NCI-H146 treated with DMSO at 0.1 percent for 48 hours (cell line): ENCODE measurements around the gene PDLIM3.
"Not testable (repeated sequence)": the region's sequence is repeated elsewhere in the genome, so short reads cannot be mapped to it uniquely, and the experiment has no call there.

Experiments
- DNase-seq: peaks from one replicate; lab custom pipeline; 2025; ENCODE audit not compliant: unreplicated experiment; lab: John Stamatoyannopoulos, UW

Gene PDLIM3, protein sequence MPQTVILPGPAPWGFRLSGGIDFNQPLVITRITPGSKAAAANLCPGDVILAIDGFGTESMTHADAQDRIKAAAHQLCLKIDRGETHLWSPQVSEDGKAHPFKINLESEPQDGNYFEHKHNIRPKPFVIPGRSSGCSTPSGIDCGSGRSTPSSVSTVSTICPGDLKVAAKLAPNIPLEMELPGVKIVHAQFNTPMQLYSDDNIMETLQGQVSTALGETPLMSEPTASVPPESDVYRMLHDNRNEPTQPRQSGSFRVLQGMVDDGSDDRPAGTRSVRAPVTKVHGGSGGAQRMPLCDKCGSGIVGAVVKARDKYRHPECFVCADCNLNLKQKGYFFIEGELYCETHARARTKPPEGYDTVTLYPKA

DNA sequence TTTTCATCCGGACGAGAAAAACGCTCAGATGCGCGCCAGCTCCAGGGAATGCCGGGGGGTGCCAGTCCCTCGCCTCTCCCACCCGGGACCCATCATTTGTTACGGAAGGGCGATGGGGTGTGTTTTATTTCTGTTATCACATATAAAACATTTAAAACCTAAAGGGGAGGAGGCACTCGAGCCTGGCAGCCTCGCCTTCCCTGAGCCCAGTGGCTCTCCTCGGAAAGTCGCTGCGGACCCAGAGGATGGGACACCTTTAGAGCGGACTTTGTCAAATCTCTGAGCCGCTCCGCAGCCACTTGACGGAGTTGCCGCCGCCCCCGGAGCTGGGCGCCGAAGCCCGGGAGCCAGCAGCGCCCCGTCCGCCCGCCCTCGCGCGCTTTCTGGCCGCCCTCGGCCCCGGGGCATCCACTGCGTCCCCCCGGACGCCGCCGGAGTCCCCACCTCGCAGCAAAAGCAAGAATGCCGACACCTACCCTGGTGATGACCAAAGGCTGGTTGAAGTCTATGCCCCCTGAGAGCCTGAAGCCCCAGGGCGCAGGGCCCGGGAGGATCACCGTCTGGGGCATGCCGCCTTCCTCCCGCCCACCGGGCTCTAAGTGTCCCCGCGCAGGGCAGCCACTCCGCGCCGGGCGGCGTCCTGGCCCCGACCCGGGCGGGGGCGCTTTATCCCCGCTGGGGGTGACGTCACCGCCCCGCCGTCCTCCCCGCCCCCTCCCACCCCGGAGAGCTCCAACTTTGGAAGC, at the start of gene PDLIM3:
Gene PDLIM3, minus strand, starts transcription at position 642 of the 746 bp plus-strand sequence. Its CDS starts 73 bp downstream, at position 569.
- DNase-seq, result no peak

DNA sequence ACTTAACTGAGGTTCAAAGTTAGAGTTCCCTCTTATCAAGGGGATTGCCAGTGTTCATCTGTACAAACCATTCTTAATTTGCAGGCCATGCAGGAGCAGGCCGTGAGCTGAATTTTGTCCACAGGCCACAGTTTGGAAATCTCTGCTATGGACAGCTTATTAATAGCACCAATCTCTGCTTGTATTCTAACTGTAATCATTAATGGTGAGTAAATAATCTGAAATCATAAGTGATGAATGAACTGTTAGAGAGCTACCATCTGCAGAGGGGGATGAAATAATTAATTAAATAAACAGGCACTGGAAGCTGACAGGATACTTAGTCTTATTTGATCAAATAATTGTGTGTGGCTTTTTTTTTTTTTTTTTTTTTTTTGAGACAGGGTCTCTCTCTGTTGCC, 48.5 kb upstream of the PDLIM3 start:
- no peak for DNase-seq

DNA sequence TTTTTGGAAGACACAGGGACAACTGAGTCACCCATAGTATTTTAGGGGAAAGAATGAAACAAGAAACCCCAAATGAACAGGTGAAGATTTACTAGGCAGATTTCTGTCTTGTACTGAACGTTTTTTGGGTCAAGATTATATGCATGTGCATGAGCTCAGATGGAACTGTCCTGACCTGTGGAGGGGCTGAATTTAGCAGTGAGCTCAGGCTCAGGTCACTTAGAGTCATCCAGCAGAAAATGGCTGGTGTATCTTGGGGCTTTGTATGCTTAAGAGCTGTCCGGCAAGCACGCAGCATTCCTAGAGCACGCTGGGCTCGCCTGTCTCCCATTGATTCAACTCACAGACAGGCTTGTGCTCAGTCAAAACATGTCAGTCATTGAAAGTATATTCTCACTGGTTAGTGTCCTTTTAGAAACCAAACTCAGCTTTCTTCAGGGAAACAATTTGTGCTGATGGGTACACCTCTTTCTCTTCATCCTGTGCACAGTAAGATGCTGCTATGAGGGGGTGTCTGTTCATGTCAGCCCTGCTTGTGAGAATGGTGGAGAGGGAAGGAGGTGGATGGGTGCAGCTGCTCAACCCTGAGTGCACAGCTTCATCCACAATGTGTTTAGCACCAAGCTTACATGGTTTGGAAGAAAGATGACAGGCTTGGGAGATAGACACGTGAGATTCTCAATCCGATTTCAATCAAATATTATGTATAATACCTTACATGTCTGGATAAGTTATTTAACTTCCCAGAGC, 47.5 kb upstream of the PDLIM3 start:
- DNase-seq, result no peak

DNA sequence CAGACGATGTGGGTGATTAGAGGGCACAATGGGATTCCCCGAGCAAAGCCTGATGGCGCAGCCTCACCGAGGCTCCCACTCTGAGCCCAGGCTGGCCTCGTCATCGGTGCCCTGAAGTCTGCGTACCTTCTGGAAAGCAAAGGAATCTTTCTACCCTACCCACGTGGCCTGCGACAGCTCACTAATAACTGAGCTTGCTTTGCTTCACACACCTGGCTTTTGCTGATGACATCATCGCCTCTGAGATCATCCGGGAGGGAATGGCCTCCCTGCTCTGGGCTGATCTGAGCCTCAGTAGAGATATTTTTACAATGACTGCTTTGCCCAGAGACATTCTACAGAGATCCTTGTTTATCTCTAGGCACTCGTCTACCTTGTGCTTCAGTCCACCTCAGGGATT, 45.4 kb upstream of the PDLIM3 start:
- DNase-seq, result no peak

DNA sequence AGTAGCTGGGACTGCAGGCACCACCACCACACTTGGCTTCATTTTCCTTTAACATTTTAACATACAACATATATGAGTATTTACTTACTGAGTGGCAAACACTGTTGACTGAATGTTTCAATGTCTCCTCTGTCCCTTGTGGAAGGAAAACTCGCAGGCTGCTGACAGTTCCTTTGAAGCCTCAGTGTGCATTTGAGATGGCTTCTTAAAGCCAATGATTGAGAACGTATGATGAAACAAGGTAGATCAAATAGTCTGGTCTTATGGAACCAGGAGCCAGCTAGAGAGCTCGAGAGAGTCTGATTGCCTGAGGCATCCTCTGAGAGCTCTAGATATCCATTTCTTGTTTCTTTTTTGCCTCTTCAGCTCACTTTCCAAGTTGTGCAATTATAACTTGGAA, 43.0 kb upstream of the PDLIM3 start:
- no peak for DNase-seq

DNA sequence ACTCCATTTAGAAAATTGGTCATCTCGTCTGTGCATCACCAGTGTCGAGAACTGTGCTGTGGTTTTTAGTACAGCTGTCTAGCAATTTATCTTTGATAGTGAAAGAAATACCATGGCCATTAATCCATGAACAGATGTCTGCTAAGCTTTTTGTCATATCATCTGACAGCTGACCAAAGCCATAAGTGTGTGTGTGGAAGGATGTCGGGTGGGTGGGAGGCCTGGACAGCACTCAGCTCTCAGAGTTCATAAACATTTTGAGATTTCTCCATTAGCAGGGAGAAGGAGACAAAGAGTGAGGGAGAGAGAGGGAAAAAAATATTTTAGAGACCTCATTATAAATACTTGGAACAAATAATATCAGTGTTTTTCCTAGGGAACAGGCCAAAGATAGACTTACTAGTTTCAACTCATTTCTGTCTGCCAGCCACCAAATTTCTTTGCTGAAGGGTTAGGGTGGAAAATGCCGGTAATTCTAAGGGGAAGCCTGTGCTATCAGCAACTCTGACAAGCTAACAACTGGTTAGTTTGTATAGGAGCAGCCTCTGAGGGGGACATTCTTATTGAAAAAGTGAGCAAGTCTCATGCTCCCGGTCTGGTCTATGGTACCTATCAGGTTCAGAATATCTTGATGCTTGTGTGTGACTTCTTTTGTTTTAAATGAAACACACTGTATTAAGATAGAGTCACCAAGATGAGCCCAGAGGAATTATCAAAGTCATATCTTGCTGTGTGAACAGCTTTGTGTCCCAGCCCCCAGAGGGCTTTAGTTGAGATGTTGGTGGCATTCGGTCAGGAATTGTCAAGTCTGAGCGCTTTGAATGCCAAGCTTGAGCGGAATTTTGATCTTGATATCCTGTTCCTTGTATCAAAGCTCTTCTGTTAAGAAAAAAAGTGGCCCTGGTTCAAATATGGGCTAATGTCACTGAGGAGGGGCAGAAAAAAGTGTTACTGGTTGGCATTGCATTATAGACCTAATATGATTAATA, 41.9 kb upstream of the PDLIM3 start:
- DNase-seq, result no peak

DNA sequence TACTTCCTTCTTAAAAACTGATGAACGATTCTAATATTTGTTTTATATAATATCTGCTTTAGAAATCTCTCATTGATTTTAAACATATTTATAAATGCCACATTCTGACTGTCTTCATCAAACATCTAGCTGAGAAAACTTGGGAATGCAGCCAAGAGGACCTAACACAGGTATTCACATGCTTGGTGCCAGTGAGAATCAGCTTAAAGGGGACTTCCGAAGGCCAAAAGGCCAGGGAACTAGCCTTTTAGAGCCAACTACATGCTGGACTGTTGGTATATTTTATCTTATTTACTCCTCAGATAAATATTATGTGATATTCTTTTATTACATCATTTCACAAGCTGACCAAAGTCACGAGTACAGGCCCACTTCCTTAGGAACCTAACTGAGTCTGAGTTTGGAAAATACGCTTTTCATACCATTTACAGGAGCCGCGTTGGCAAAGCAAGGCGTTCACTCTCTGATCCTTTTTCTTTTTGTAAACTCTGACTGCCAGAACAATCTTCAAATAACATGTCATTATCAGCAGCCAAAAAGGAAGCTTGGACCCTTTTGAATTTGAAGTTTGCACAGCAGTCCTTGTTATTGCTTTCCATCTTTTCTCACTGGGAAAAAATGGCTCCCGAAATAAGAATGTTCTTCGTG, 41.1 kb upstream of the PDLIM3 start:
- DNase-seq, result no peak

DNA sequence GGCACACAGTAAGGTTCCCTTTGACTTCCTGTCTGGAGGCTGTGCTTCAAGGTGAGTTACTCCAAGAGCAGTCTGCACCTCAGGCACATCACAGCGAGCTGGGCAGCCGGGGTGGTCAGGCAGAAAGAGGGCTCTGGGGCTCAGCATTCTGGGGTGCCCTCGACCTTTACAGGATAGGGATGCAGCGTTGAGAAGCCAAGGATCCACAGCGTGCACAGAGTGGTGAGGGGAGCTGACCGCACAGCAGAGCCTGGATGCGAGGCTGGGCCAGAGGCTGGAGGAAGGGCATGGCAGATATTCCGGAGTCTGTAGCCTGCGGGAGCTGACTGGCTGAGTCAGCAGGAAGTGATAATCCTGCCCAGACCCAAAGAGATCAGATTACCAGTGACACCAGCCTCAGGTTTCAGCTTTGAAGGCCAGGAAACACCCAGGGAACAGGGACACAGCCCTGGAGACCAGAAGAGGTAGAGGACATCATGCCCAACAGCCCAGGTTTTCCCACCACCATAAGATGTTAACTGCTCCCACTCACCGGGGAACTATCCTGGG, 38.4 kb upstream of the PDLIM3 start:
- no peak for DNase-seq

DNA sequence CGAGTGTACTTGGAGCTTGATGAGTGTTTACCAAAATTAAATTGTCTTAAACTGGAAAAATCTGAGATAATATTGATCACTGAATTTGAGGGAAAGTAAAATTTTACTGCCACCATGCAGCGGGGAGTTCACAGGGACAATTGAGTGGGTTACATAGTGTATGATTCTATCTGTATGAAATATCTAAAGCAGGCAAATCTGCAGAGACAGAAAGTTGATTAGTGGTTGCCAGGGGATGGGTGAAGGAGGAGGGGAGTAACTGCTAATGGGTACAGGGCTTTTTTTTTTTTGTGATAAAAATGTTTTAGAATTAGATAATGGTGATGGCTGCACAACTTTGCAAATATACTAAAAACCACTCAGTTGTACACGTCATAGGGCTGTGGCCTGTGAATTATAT, 35.4 kb upstream of the PDLIM3 start:
- no peak for DNase-seq

DNA sequence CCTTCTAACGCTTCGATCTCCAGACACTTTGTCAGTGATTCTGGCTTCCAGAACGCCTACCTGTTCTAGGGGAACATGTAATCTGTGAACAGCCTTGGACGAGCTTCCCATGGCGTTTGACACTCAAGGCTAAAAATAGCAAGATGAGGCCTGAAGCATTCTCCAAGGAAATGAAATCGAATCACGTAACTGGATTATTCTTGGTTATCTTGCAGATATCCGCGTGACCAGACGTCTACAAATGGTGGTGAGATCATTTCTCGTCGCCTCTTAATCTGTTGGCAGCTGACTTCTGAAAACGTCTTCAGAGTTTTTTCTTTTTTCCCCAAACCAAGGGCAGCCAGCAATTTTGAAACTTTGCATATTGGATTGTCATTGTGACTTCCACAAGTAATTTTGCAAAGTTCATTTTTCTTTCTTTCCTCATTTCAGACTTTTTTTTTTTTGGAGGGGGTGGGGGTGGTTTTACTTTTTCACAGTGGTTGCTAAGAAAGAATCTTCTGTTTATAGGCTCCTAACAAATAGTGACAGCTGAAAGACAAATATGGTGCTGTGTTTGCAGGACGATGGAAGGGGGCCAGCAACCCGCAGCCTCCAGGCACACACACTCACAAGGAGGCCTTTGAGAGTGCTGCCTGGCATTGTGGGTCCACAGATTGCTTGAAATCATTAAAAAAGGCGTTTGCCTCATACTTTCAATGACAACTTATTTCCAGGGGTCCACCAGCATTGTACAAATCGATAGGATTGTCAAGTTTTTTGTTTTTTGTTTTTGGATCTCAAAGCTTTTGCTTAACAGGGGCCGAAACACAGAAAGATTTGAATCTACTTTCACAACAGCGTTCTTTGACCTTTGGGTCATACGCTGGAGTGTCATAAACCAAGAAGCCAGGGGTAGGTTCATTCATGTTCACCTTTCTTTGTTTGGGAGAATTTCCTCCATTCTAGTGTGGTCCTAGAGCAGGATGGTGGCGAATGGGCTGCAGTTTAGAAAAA, 32.4 kb upstream of the PDLIM3 start:
- DNase-seq, result no peak

DNA sequence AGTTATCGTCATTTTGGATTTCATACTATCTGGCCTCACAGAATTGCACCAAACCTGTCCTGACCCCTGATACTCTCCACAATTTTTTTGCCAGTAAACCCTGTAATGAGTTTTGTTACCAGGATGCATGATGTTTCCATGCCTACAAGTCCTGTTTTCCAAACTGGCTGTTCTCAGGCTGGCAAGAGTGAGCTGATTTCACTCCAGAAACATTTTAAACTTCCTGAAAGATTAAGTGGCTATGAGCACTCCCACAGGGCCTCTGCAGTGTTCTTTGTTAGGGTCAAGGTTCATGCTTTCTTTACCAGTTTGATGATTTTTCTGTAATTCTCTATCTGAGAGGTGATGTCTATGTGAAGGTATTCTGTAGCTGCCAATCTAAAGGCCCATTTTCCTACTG, 31.7 kb upstream of the PDLIM3 start:
- no peak for DNase-seq

DNA sequence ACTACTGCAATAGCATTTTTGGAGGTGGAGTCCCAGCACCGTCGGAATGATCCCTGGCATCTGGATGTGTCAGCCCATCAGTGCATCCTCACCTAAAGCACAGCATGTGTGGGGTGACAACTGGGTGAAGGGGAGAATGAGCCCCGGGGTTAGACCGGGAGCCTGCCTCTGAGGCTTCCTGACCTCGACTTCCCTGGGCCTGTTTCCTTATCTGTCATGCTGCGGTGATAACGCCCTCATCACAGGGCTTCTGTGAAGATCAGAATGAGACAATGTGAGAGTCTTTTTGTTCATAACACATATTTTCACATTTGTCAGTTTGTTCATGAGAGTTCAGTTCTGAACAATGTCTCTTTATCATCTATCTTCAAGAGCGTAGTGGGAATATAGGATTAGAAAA, 31.1 kb upstream of the PDLIM3 start:
- no peak for DNase-seq

DNA sequence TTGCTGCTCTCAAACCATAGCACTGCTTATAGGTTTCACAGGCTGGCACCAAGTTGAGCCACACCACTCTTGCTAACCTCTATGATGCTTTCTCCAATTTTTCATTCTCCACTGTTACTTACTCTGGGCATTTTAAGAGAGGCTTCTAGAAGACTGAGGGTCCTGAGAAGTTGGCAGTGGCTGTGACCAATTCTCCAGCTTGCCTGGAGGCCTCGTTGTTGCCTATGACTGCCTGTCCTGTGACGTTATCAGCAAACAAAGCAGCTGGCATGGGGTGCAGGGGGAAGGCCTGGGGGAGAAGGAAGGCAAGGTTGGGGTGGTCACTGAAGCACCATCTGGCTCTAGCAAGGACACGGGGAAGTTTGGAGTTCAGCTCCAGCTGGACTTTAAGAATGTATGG, 30.4 kb upstream of the PDLIM3 start:
- no peak for DNase-seq

DNA sequence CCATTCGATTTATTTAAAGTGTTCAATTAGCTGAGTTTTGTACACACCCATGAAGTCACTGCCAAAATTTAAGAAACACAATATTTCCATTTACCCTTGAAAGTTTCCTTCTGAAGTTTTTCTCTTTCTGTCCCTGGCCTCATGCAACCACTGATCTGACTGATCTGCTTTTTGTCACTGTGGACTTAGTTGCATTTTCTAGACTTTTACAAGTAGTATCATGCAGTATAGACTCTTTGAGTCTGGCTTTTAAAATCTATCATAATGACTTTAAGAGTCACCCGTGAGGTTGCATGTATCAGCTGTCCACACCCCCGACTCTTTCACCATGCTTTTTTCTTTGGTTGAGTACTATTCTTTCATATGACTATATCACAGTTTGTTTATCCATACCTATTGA, 29.0 kb upstream of the PDLIM3 start:
- no peak for DNase-seq

DNA sequence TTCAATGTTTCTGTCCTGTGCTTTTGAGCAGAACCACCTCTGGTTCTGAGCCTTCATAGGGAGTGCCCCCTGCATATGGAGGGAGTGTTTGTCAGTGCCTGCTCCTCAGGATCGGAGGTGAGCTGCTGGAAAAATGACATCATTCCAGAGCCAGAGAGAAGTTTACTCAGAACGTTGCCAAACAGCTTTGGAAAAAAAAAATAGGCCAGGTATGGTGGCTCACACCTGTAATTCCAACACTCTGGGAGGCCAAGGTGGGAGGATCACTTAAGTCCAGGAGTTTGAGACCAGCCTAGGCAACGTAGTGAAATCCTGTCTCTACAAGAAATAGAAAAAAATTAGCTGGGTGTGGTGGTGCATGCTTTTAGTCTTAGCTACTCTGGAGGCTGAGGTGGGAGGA, 27.2 kb upstream of the PDLIM3 start:
- no peak for DNase-seq

DNA sequence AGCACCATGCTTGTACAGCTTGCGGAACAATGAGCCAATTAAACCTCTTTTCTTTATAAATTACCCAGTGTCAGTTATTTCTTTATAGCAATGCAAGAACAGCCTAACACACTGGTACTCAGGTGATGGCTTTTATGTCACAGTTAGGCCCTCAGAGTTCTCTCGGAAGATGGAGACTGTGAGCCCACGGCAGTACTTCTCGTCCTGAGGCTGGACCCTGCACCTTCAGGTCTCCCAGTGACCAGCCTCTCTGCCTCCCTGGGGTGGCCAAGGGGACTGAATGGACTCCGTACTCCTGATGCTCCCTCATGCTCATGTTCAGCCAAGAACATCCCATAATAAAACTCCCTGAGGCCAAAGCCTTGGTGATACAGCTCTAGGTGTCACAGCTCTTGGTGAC, 25.0 kb upstream of the PDLIM3 start:
- no peak for DNase-seq

DNA sequence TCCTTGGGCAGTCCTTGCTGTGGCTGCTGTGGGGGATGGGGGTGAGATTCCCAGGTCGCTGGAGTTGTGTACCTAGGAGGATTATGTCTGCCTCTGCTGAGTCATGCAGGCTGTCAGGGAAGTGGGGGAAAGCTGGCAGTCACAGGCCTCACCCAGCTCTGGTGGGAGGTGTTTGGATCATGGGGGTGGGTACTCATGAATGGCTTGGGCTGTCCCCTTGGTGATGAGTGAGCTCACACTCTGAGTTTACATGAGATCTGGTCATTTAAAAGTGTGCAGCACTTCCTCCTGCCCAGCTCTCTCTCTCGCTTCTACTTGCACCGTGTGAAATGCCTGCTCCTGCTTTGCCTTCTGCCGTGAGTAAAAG, 24.6 kb upstream of the PDLIM3 start:
- no peak for DNase-seq

DNA sequence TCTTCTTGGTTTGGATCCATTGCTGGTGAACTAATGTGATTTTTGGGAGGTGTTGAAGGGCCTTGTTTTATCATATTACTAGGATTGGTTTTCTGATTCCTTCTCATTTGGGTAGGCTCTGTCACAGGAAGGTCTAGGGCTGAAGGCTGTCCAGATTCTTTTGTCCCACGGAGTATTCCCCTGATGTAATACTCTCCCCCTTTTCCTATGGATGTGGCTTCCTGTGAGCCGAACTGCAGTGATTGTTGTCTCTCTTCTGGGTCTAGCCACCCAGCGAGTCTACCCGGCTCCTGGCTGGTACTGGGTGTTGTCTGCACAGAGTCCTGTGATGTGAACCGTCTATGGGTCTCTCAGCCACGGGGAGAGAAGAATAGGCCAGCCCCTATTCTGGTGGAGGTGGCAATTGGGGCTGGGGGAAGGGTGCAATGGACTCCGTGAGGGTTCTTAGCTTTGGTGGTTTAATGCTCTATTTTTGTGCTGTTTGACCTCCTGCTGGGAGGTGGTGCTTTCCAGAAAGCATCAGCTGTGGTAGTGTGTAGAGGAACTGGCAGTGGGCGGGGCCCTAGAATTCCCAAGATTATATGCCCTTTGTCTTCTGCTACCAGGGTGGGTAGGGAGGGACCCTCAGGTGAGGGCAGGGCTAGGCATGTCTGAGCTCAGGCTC, 24.1 kb upstream of the PDLIM3 start:
- DNase-seq, result not testable (repeated sequence)
